SU-DHL-6 (cell line): Measurements from ENCODE around the gene OR3A3.

Experiments used
- H2AFZ ChIP-seq: fragments of 200-600 bp; sonication (generic); 2 replicates; pipeline ENCODE4 v1.6.1; 2014; ENCODE audit warnings: low read depth, mild to moderate bottlenecking, moderate library complexity, mixed read lengths, antibody characterized with exemption, low read length; ENCODE audit not compliant: severe bottlenecking
- H3F3A ChIP-seq: fragments of 200-600 bp; shearing (Covaris generic); 2 replicates; pipeline ENCODE4 v1.6.0; 2016; ENCODE audit warnings: antibody characterized with exemption, mild to moderate bottlenecking; ENCODE audit not compliant: insufficient read depth
- H3K27ac ChIP-seq: fragments of 200-600 bp; sonication (generic); 2 replicates; pipeline ENCODE4 v1.5.1; 2016; ENCODE audit warnings: low read depth, mild to moderate bottlenecking, low read length, moderate library complexity, mixed read lengths
- H3K27me3 ChIP-seq: fragments of 200-600 bp; sonication (generic), shearing (Covaris generic); 2 replicates; pipeline ENCODE4 v1.6.0; 2014; ENCODE audit warnings: mild to moderate bottlenecking, low read length
- H3K36me3 ChIP-seq: fragments of 200-600 bp; sonication (generic); 2 replicates; pipeline ENCODE4 v1.6.1; 2014; ENCODE audit warnings: mild to moderate bottlenecking, low read length, mixed read lengths
- H3K4me2 ChIP-seq: fragments of 300-600, 200-600 bp; shearing (Covaris generic), sonication (generic); 2 replicates; pipeline ENCODE4 v1.6.0; 2014; ENCODE audit warnings: low read length, low read depth, mild to moderate bottlenecking; ENCODE audit not compliant: poor library complexity, severe bottlenecking
- H3K4me3 ChIP-seq: fragments of 200-600 bp; sonication (generic); 2 replicates; pipeline ENCODE4 v1.5.1; 2014; ENCODE audit warnings: antibody characterized with exemption, low read length, mild to moderate bottlenecking, mixed read lengths; ENCODE audit not compliant: insufficient read depth, poor library complexity, severe bottlenecking
- H3K79me2 ChIP-seq: fragments of 200-600 bp; sonication (generic); 2 replicates; pipeline ENCODE4 v1.6.1; 2014; ENCODE audit warnings: mild to moderate bottlenecking, low read length, moderate library complexity; ENCODE audit not compliant: insufficient read depth
- H3K9ac ChIP-seq: fragments of 200-600 bp; sonication (generic); 2 replicates; pipeline ENCODE4 v1.7.0; 2014; ENCODE audit warnings: mild to moderate bottlenecking, low read length
- H3K9me2 ChIP-seq: fragments of 200-600 bp; sonication (generic); replicated peaks from 2 replicates; pipeline ENCODE4 v1.6.1; 2014; ENCODE audit warnings: low read length; ENCODE audit not compliant: insufficient read depth
- H3K9me3 ChIP-seq: fragments of 200-600 bp; sonication (generic); 2 replicates; pipeline ENCODE4 v1.6.1; 2014; ENCODE audit warnings: low read length, mixed read lengths; ENCODE audit not compliant: insufficient read depth
- H4K20me1 ChIP-seq: fragments of 200-600 bp; sonication (generic); 2 replicates; pipeline ENCODE4 v1.6.1; 2014; ENCODE audit warnings: low read depth, mild to moderate bottlenecking, antibody characterized with exemption, low read length, moderate library complexity, mixed read lengths
- EZH2phosphoT487 ChIP-seq: fragments of 200-600 bp; sonication (generic), shearing (Covaris generic); conservative IDR thresholded peaks from 2 replicates; pipeline ENCODE4 v1.6.1; 2018; ENCODE audit warnings: mild to moderate bottlenecking, antibody characterized with exemption, low read length, moderate library complexity, mixed read lengths
- TF ChIP-seq, protein P1 (sequence below): fragments of 200-600 bp; sonication (generic); IDR thresholded peaks from one replicate; pipeline ENCODE4 v1.5.1; 2017; ENCODE audit warnings: antibody characterized with exemption, mild to moderate bottlenecking, low read length, moderate library complexity; ENCODE audit not compliant: insufficient read depth, poor library complexity, severe bottlenecking

Gene OR3A3

GRCh38 chr17:3472137-3472536, 61.0 kb downstream of the OR3A3 start:
- Histone ChIP-seq H3K9ac (no peak overlapping the region), H3F3A (no peaks in the 10 kb centered on the region), H3K9me2 (no peaks in the 10 kb centered on the region), H2AFZ (no peak overlapping the region), H3K27ac (no peak overlapping the region), H3K4me2 (no peak overlapping the region), H3K36me3 (no peaks in the 10 kb centered on the region), H4K20me1 (no peaks in the 10 kb centered on the region), H3K4me3 (no peak overlapping the region), H3K27me3 (no peaks in the 10 kb centered on the region), H3K9me3 (no peaks in the 10 kb centered on the region), H3K79me2 (no peaks in the 10 kb centered on the region)
- TF ChIP-seq, protein P1, sequence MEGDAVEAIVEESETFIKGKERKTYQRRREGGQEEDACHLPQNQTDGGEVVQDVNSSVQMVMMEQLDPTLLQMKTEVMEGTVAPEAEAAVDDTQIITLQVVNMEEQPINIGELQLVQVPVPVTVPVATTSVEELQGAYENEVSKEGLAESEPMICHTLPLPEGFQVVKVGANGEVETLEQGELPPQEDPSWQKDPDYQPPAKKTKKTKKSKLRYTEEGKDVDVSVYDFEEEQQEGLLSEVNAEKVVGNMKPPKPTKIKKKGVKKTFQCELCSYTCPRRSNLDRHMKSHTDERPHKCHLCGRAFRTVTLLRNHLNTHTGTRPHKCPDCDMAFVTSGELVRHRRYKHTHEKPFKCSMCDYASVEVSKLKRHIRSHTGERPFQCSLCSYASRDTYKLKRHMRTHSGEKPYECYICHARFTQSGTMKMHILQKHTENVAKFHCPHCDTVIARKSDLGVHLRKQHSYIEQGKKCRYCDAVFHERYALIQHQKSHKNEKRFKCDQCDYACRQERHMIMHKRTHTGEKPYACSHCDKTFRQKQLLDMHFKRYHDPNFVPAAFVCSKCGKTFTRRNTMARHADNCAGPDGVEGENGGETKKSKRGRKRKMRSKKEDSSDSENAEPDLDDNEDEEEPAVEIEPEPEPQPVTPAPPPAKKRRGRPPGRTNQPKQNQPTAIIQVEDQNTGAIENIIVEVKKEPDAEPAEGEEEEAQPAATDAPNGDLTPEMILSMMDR = no peak
- TF ChIP-seq EZH2phosphoT487 = no peak
